AG08396 (cell line): Measurements from ENCODE around the gene AGAP1.

Source experiments
- DNase-seq: peaks from one replicate; pipeline ENCODE4 v3.0.0; 2012; ENCODE audit warnings: low spot score, mixed read lengths

Gene AGAP1

GRCh38 chr2:235533198-235533597 lies 39.4 kb downstream of the AGAP1 start:
- DNase-seq: no peak

- no peak for DNase-seq
These were observed 40.0 kb downstream of the AGAP1 start for GRCh38 chr2:235533616-235534385.

GRCh38 chr2:235534678-235535422 lies 41.0 kb downstream of the AGAP1 start:
- DNase-seq: no peak

GRCh38 chr2:235535423-235536130 lies 41.7 kb downstream of the AGAP1 start:
- no peak for DNase-seq

GRCh38 chr2:235536711-235537110 lies 42.9 kb downstream of the AGAP1 start:
- no peak for DNase-seq

GRCh38 chr2:235537186-235537585 lies 43.3 kb downstream of the AGAP1 start:
- no peak for DNase-seq

- DNase-seq: no peak
These were observed 43.7 kb downstream of the AGAP1 start for GRCh38 chr2:235537587-235537986.

GRCh38 chr2:235538144-235538639 lies 44.3 kb downstream of the AGAP1 start:
- no peak for DNase-seq

GRCh38 chr2:235538981-235539380 lies 45.1 kb downstream of the AGAP1 start:
- DNase-seq: no peak

GRCh38 chr2:235539773-235540172 lies 45.9 kb downstream of the AGAP1 start:
- no peak for DNase-seq

GRCh38 chr2:235541016-235541415 lies 47.2 kb downstream of the AGAP1 start:
- no peak for DNase-seq

- DNase-seq: no peak
These were observed 48.2 kb downstream of the AGAP1 start for GRCh38 chr2:235541838-235542549.

- DNase-seq: no peak
These were observed 48.9 kb downstream of the AGAP1 start for GRCh38 chr2:235542733-235543127.

GRCh38 chr2:235543128-235543750 lies 49.4 kb downstream of the AGAP1 start:
- no peak for DNase-seq

GRCh38 chr2:235543851-235544688 lies 50.2 kb downstream of the AGAP1 start:
- DNase-seq: no peak

- DNase-seq: no peak
These were observed 50.8 kb downstream of the AGAP1 start for GRCh38 chr2:235544689-235544969.

GRCh38 chr2:235545339-235546150 lies 51.7 kb downstream of the AGAP1 start:
- DNase-seq: no peak

GRCh38 chr2:235546151-235546435 lies 52.2 kb downstream of the AGAP1 start:
- no peak for DNase-seq

GRCh38 chr2:235546436-235546835 lies 52.6 kb downstream of the AGAP1 start:
- DNase-seq: no peak

- no peak for DNase-seq
These were observed 56.0 kb downstream of the AGAP1 start for GRCh38 chr2:235549735-235550377.
